ENCODE data around the gene SYT1.

- no peak for TF ChIP-seq EP300 (IDR thresholded peaks at IDR 0.05)
- TF ChIP-seq POLR2A (IDR thresholded peaks at IDR 0.05), result no peak
Observed at GRCh38 chr12:79366374-79366773, 501.8 kb downstream of the SYT1 start.
